Parietal lobe (tissue), 1 donor: ENCODE results near the gene PDE1C. TPM values are rescaled to one million over a fixed set of nuclear protein-coding genes. Genes with fewer than 3 reads are reported as not detected.

Experiments used
- total RNA-seq: library from RNA; depleted of rRNA; stranded (reverse); fragments of >200 nt; gene quantifications from one replicate; pipeline ENCODE4 v1.2.3, GENCODE V29; 2014

PDE1C gene
- total RNA-seq = 39.1 TPM

GRCh38 chr7:32070406-32071360 is at the start of gene PDE1C:
TSS of gene PDE1C (minus strand) at chr7:32070407.

